Neuronal stem cell (in vitro differentiated cells): ENCODE measurements around the gene OSBPL9.

Experiments used
- DNase-seq: peaks from one replicate; pipeline ENCODE4 v3.0.0-alpha.2; 2013; ENCODE audit warnings: low spot score
- H2AFZ ChIP-seq: one replicate; pipeline ENCODE4 v1.6.1; 2013; ENCODE audit warnings: mild to moderate bottlenecking, low read length, inconsistent platforms
- H2AK5ac ChIP-seq: 2 replicates; pipeline ENCODE4 v1.6.1; 2013; ENCODE audit warnings: low read depth, mild to moderate bottlenecking, inconsistent platforms, low read length, moderate library complexity, mixed read lengths
- H2BK120ac ChIP-seq: 2 replicates; pipeline ENCODE4 v1.6.1; 2013; ENCODE audit warnings: low read depth, mild to moderate bottlenecking, inconsistent platforms, low read length, moderate library complexity, mixed read lengths
- H2BK12ac ChIP-seq: one replicate; pipeline ENCODE4 v1.6.1; 2013; ENCODE audit warnings: low read length, inconsistent platforms
- H2BK15ac ChIP-seq: 2 replicates; pipeline ENCODE4 v1.6.1; 2013; ENCODE audit warnings: mild to moderate bottlenecking, low read length, inconsistent platforms, mixed read lengths
- H2BK5ac ChIP-seq: one replicate; pipeline ENCODE4 v1.6.1; 2013; ENCODE audit warnings: inconsistent platforms, mild to moderate bottlenecking, low read length, moderate library complexity
- H3K14ac ChIP-seq: one replicate; pipeline ENCODE4 v1.6.1; 2013; ENCODE audit warnings: low read length, inconsistent platforms
- H3K18ac ChIP-seq: 2 replicates; pipeline ENCODE4 v1.6.1; 2013; ENCODE audit warnings: low read length, inconsistent platforms
- H3K23ac ChIP-seq: 2 replicates; pipeline ENCODE4 v1.6.1; 2013; ENCODE audit warnings: low read depth, mild to moderate bottlenecking, mixed read lengths, low read length, inconsistent platforms; ENCODE audit not compliant: poor library complexity
- H3K27ac ChIP-seq: replicated peaks from 3 replicates; pipeline ENCODE4 v1.5.1; 2013; ENCODE audit warnings: low read length, inconsistent platforms
- H3K27me3 ChIP-seq, 3 experiments: 2 replicates each; pipeline ENCODE4 v1.6.1; 2013; ENCODE audit warnings: low read length in 3 of 3, mild to moderate bottlenecking in 2 of 3, inconsistent platforms in 1 of 3, low read depth in 1 of 3, mixed read lengths in 1 of 3, moderate library complexity in 1 of 3; ENCODE audit not compliant: control insufficient read depth in 3 of 3, insufficient read depth in 3 of 3
- H3K36me3 ChIP-seq, 2 donors: replicated peaks in 1 of 2; 2 replicates each; pipeline ENCODE4 v1.6.1; 2013; ENCODE audit warnings: low read length in 2 of 2; ENCODE audit not compliant: control insufficient read depth in 2 of 2, insufficient read depth in 2 of 2
- H3K4ac ChIP-seq: 2 replicates; pipeline ENCODE4 v1.6.1; 2013; ENCODE audit warnings: inconsistent platforms, mild to moderate bottlenecking, low read length, moderate library complexity
- H3K4me1 ChIP-seq, 2 donors: 1 replicate in 1 of 2; 2 replicates in 1 of 2; pipeline ENCODE4 v1.6.1; 2013; ENCODE audit warnings: low read length in 2 of 2, low read depth in 1 of 2; ENCODE audit not compliant: control insufficient read depth in 2 of 2, insufficient read depth in 1 of 2
- H3K4me2 ChIP-seq: one replicate; pipeline ENCODE4 v1.6.1; 2013; ENCODE audit warnings: mild to moderate bottlenecking, low read length, inconsistent platforms; ENCODE audit not compliant: insufficient read depth, poor library complexity, severe bottlenecking
- H3K4me3 ChIP-seq, 2 donors: 2 replicates each; pipeline ENCODE4 v1.5.1; 2013; ENCODE audit warnings: low read length in 2 of 2, mild to moderate bottlenecking in 2 of 2, inconsistent platforms in 1 of 2, moderate library complexity in 1 of 2
- H3K79me1 ChIP-seq: one replicate; pipeline ENCODE4 v1.6.1; 2013; ENCODE audit warnings: low read depth, mild to moderate bottlenecking, inconsistent platforms, low read length, moderate library complexity
- H3K9ac ChIP-seq: one replicate; pipeline ENCODE4 v1.6.1; 2013; ENCODE audit warnings: mild to moderate bottlenecking, low read depth, low read length, inconsistent platforms; ENCODE audit not compliant: poor library complexity
- H3K9me3 ChIP-seq, 2 donors: replicated peaks in 1 of 2; 2 replicates each; pipeline versions ENCODE3 to v1.6.1; 2013; ENCODE audit warnings: low read length in 2 of 2, mild to moderate bottlenecking in 2 of 2, inconsistent platforms in 1 of 2, low read depth in 1 of 2, mixed read lengths in 1 of 2, moderate library complexity in 1 of 2; ENCODE audit not compliant: control insufficient read depth in 2 of 2, insufficient read depth in 1 of 2
- H4K8ac ChIP-seq: one replicate; pipeline ENCODE4 v1.6.1; 2013; ENCODE audit warnings: low read depth, mild to moderate bottlenecking, inconsistent platforms, low read length, moderate library complexity
- H4K91ac ChIP-seq: one replicate; pipeline ENCODE4 v1.6.1; 2013; ENCODE audit warnings: low read length, low read depth, mild to moderate bottlenecking, inconsistent platforms; ENCODE audit not compliant: poor library complexity
- WGBS, 2 donors: extraction: QIAGEN DNeasy Blood & Tissue Kit; methylation state at CpG; one replicate each; pipeline ENCODE4 v1.1.7; 2013; ENCODE audit warnings: missing lambda C conversion rate in 2 of 2, mixed read lengths in 1 of 2; ENCODE audit not compliant: insufficient read length in 2 of 2, insufficient replicate concordance in 1 of 2; ENCODE audit errors: extremely low coverage in 2 of 2; 5-methylcytosine and 5-hydroxymethylcytosine counted together

The OSBPL9 gene

GRCh38 chr1:51634618-51635017 is 17.7 kb downstream of the OSBPL9 start:
- Histone ChIP-seq H3K18ac (no peak overlapping the region), H3K23ac (no peak overlapping the region), H3K4me2 (no peak overlapping the region), H3K4me1 (no peaks in the 10 kb centered on the region), H3K14ac (no peak overlapping the region), H3K9me3 (no peaks in the 10 kb centered on the region), H3K27me3 (no peaks in the 10 kb centered on the region), H3K27ac (no peak overlapping the region), H2BK12ac (no peak overlapping the region), H3K79me1 (no peaks in the 10 kb centered on the region), H2BK120ac (no peak overlapping the region), H4K91ac (no peak overlapping the region), H3K4me3 (no peak overlapping the region), H4K8ac (no peak overlapping the region), H3K36me3 (no peaks in the 10 kb centered on the region), H2AFZ (no peak overlapping the region), H2BK15ac (no peak overlapping the region), H2BK5ac (no peak overlapping the region), H3K4ac (no peak overlapping the region), H2AK5ac (no peak overlapping the region), H3K9ac (no peak overlapping the region)
- WGBS, 2 donors, result no CpG with 5 or more reads among the region's 7 CpGs
- DNase-seq, result no peak

GRCh38 chr1:51635615-51636014 is 18.7 kb downstream of the OSBPL9 start:
- Histone ChIP-seq H2BK12ac (no peak overlapping the region), H2AK5ac (no peak overlapping the region), H3K9me3 (no peaks in the 10 kb centered on the region), H4K91ac (no peak overlapping the region), H3K79me1 (no peaks in the 10 kb centered on the region), H3K4ac (no peak overlapping the region), H2AFZ (no peak overlapping the region), H3K27me3 (no peaks in the 10 kb centered on the region), H3K23ac (no peak overlapping the region), H3K36me3 (no peaks in the 10 kb centered on the region), H3K4me1 (no peaks in the 10 kb centered on the region), H3K18ac (no peak overlapping the region), H2BK15ac (no peak overlapping the region), H4K8ac (no peak overlapping the region), H3K4me2 (no peak overlapping the region), H2BK120ac (no peak overlapping the region), H3K4me3 (no peak overlapping the region), H3K27ac (no peak overlapping the region), H3K14ac (no peak overlapping the region), H3K9ac (no peak overlapping the region), H2BK5ac (no peak overlapping the region)
- DNase-seq, result no peak
- no CpG with 5 or more reads among the region's 3 CpGs for WGBS, 2 donors

- Histone ChIP-seq H2AK5ac (no peak overlapping the region), H3K27me3 (no peaks in the 10 kb centered on the region), H3K79me1 (no peaks in the 10 kb centered on the region), H2BK5ac (no peak overlapping the region), H4K91ac (no peak overlapping the region), H2BK15ac (no peak overlapping the region), H3K27ac (no peak overlapping the region), H3K4me1 (peaks cover 0 to 2% of the 10 kb centered on the region in 2 donors), H2BK12ac (no peak overlapping the region), H3K18ac (no peak overlapping the region), H4K8ac (no peak overlapping the region), H2BK120ac (no peak overlapping the region), H3K23ac (no peak overlapping the region), H3K4me2 (no peak overlapping the region), H3K14ac (no peak overlapping the region), H3K36me3 (no peaks in the 10 kb centered on the region), H3K4me3 (no peak overlapping the region), H3K9me3 (no peaks in the 10 kb centered on the region), H3K4ac (no peak overlapping the region), H3K9ac (no peak overlapping the region), H2AFZ (no peak overlapping the region)
- no CpG with 5 or more reads among the region's 2 CpGs for WGBS, 2 donors
- no peak for DNase-seq
Observed at GRCh38 chr1:51636191-51636590, 19.3 kb downstream of the OSBPL9 start.

- Histone ChIP-seq H3K36me3 (no peaks in the 10 kb centered on the region), H3K9me3 (no peaks in the 10 kb centered on the region), H2AK5ac (no peak overlapping the region), H2BK5ac (no peak overlapping the region), H4K8ac (no peak overlapping the region), H3K4ac (no peak overlapping the region), H3K4me2 (no peak overlapping the region), H3K27ac (no peak overlapping the region), H4K91ac (no peak overlapping the region), H3K18ac (no peak overlapping the region), H3K14ac (no peak overlapping the region), H3K27me3 (no peaks in the 10 kb centered on the region), H3K23ac (no peak overlapping the region), H2AFZ (no peak overlapping the region), H3K4me3 (no peak overlapping the region), H3K4me1 (peaks cover 0 to 2% of the 10 kb centered on the region in 2 donors), H2BK15ac (no peak overlapping the region), H3K79me1 (no peaks in the 10 kb centered on the region), H3K9ac (no peak overlapping the region), H2BK120ac (no peak overlapping the region), H2BK12ac (no peak overlapping the region)
- no CpG with 5 or more reads among the region's 6 CpGs for WGBS, 2 donors
- no peak for DNase-seq
Observed at GRCh38 chr1:51636764-51637522, 20.1 kb downstream of the OSBPL9 start.
